Parathyroid adenoma (tissue), 2 donors: Measurements from ENCODE around the gene CYP21A2.

Experiments used
- H2AFZ ChIP-seq: fragments of 300-600 bp; sonication (generic); one replicate; pipeline ENCODE4 v1.7.0; 2017; ENCODE audit warnings: antibody characterized with exemption, mild to moderate bottlenecking
- H3K27ac ChIP-seq: fragments of 300-600 bp; sonication (generic); one replicate; pipeline ENCODE4 v1.7.0; 2017
- H3K27me3 ChIP-seq: fragments of 300-600 bp; sonication (generic); one replicate; pipeline ENCODE4 v1.7.0; 2017; ENCODE audit warnings: low read length; ENCODE audit not compliant: control insufficient read depth, insufficient read depth
- H3K36me3 ChIP-seq: fragments of 300-600 bp; sonication (generic); one replicate; pipeline ENCODE4 v1.7.0; 2017; ENCODE audit warnings: low read length; ENCODE audit not compliant: control insufficient read depth, insufficient read depth
- H3K4me1 ChIP-seq: fragments of 300-600 bp; sonication (generic); one replicate; pipeline ENCODE4 v1.7.0; 2017; ENCODE audit warnings: control low read depth
- H3K4me2 ChIP-seq: fragments of 300-600 bp; sonication (generic); one replicate; pipeline ENCODE4 v1.7.0; 2017; ENCODE audit warnings: low read length
- H3K4me3 ChIP-seq: fragments of 300-600 bp; sonication (generic); one replicate; pipeline ENCODE4 v1.7.0; 2017; ENCODE audit warnings: low read depth, low read length
- H3K79me2 ChIP-seq: fragments of 300-600 bp; sonication (generic); one replicate; pipeline ENCODE4 v1.7.0; 2017; ENCODE audit warnings: control low read depth
- H3K9ac ChIP-seq: fragments of 300-600 bp; sonication (generic); one replicate; pipeline ENCODE4 v1.7.0; 2017; ENCODE audit warnings: mild to moderate bottlenecking
- H3K9me3 ChIP-seq: fragments of 300-600 bp; sonication (generic); one replicate; pipeline ENCODE4 v1.7.0; 2017; ENCODE audit warnings: low read length; ENCODE audit not compliant: control insufficient read depth
- TF ChIP-seq, protein P1 (sequence below): fragments of 300-600 bp; sonication (generic); IDR thresholded peaks from one replicate; pipeline ENCODE4 v1.7.0; 2017; ENCODE audit warnings: antibody characterized with exemption, mild to moderate bottlenecking
- donor health status: primary hyperparathyroidism.

The CYP21A2 gene

DNA sequence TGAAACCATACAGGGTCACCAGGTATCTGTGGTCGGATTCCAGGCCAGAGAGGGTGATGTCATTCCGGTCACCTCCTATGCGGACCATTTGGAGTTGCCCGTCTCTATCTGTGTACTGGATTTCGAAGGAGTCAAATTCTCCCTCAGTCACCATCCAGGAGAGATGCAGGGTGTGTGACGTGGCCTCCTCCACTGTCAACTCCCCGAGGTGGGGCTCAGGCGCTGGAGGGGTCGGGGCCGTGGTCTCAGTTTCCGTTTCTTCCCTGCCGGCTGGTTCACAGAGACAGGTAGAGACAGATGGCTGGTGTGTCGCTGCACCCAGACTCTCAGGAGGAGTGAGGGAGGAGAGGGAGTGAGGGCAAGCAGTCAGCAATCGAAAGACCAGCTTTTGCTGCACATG, 30.7 kb downstream of the CYP21A2 start:
- no peaks in the 10 kb centered on the region for H3K79me2 ChIP-seq
- TF ChIP-seq, protein P1, sequence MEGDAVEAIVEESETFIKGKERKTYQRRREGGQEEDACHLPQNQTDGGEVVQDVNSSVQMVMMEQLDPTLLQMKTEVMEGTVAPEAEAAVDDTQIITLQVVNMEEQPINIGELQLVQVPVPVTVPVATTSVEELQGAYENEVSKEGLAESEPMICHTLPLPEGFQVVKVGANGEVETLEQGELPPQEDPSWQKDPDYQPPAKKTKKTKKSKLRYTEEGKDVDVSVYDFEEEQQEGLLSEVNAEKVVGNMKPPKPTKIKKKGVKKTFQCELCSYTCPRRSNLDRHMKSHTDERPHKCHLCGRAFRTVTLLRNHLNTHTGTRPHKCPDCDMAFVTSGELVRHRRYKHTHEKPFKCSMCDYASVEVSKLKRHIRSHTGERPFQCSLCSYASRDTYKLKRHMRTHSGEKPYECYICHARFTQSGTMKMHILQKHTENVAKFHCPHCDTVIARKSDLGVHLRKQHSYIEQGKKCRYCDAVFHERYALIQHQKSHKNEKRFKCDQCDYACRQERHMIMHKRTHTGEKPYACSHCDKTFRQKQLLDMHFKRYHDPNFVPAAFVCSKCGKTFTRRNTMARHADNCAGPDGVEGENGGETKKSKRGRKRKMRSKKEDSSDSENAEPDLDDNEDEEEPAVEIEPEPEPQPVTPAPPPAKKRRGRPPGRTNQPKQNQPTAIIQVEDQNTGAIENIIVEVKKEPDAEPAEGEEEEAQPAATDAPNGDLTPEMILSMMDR = no peak
- no peaks in the 10 kb centered on the region for H3K9me3 ChIP-seq
- no peaks in the 10 kb centered on the region for H3K27me3 ChIP-seq
- no peaks in the 10 kb centered on the region for H3K36me3 ChIP-seq
- no peak overlapping the region for H2AFZ ChIP-seq
- H3K9ac ChIP-seq = no peak overlapping the region
- H3K27ac ChIP-seq = no peak overlapping the region
- no peak overlapping the region for H3K4me2 ChIP-seq
- H3K4me1 ChIP-seq = no peaks in the 10 kb centered on the region
- H3K4me3 ChIP-seq = no peak overlapping the region

DNA sequence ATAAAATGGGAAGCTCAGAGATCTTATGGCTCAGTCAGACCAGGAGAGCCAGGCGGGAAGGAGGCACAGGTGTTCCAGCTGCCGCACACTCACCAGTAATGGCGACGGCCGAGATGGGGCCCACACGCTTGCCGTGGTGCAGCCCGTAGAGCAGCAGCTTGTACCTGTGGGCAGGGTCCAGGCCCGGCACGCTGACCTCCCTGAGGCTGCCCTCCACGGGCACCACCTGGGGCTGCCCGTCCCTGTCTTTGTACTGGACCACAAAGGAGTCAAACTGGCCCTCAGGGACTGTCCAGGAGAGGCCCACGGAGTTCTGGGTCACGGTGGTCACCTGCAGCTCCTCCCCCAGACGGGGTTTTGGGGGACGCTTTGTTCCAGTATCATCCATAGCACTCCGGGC, 31.2 kb downstream of the CYP21A2 start:
- Histone ChIP-seq H3K4me2 (no peak overlapping the region), H2AFZ (no peak overlapping the region), H3K4me3 (no peak overlapping the region), H3K27me3 (no peaks in the 10 kb centered on the region), H3K27ac (no peak overlapping the region), H3K9ac (no peak overlapping the region), H3K9me3 (no peaks in the 10 kb centered on the region), H3K79me2 (no peaks in the 10 kb centered on the region), H3K36me3 (no peaks in the 10 kb centered on the region), H3K4me1 (no peaks in the 10 kb centered on the region)
- TF ChIP-seq, protein P1 = no peak

DNA sequence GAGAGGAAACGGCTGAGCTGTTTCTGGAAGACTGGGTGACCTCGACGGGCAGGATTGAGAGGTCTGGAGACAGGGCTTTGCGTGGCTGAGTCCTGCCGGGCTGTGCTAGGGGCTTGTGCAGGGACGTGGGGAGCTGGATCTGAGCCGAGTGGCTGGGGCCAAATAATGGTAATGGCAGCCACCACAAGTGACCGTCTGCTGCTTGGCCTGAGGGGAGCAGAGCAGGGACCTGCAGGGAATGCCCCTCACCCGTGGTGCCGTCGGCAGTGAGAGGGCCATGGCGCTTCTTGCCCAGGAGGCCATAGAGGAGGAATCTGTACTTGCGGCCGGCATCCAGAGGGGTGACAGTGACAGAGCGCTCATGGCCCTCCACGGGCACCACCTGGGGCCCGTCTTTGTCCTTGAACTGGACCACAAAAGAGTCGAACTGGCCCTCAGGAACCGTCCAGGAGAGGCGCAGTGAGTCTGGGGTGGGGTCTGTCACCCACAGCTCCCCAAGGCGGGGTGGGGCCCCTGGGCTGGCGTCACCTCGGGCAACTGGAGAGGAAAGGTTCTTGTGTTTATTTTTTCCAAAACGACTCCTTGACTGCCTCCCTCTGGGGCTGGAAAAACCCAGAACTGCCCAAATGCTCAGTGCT, 31.8 kb downstream of the CYP21A2 start:
- no peaks in the 10 kb centered on the region for H3K36me3 ChIP-seq
- H3K4me1 ChIP-seq = no peaks in the 10 kb centered on the region
- no peak overlapping the region for H3K4me3 ChIP-seq
- no peak overlapping the region for H3K4me2 ChIP-seq
- no peaks in the 10 kb centered on the region for H3K27me3 ChIP-seq
- no peak overlapping the region for H3K27ac ChIP-seq
- H3K79me2 ChIP-seq = no peaks in the 10 kb centered on the region
- H2AFZ ChIP-seq = no peak overlapping the region
- no peaks in the 10 kb centered on the region for H3K9me3 ChIP-seq
- no peak overlapping the region for H3K9ac ChIP-seq
- TF ChIP-seq, protein P1 = no peak

DNA sequence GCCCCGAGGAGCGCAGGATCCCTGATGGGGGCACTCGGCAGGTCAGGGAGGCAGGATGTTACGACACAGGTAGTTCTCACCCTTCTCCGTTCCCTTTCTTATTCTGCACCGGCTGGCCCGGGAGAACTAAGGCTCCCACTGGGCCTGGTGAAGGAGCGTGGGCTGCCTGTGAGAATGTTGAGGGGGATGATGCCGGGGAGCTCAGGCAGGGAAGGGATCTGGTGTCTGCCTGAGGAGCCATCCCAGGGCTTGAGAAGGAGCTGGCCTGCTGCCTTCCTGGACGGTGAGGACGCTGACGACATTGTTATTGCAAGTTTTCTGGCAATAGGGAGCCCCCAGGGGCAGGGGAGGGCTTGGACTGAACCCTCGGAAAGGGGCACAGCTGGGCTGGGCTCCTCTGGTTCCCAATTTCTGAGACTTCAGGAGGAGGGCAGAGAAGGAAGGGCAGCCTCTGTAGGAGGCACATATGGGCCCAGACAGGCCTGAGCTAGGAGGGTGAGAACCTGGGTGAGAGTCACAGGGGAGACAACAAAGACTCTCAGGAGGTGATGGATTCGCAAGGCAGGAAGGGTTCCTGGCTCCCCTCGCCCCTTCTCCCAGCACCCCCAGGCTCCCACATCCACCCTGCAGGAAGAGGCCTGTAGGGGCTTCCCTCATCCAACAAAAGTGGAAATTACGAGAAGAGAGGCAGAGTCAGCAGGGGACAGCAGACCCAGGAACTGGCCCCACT, 32.8 kb downstream of the CYP21A2 start:
- H3K36me3 ChIP-seq = no peaks in the 10 kb centered on the region
- no peaks in the 10 kb centered on the region for H3K79me2 ChIP-seq
- no peak overlapping the region for H3K9ac ChIP-seq
- H3K27ac ChIP-seq = no peak overlapping the region
- no peak overlapping the region for H3K4me3 ChIP-seq
- no peaks in the 10 kb centered on the region for H3K4me1 ChIP-seq
- no peaks in the 10 kb centered on the region for H3K9me3 ChIP-seq
- TF ChIP-seq, protein P1 = no peak
- H3K27me3 ChIP-seq = no peaks in the 10 kb centered on the region
- no peak overlapping the region for H2AFZ ChIP-seq
- no peak overlapping the region for H3K4me2 ChIP-seq

DNA sequence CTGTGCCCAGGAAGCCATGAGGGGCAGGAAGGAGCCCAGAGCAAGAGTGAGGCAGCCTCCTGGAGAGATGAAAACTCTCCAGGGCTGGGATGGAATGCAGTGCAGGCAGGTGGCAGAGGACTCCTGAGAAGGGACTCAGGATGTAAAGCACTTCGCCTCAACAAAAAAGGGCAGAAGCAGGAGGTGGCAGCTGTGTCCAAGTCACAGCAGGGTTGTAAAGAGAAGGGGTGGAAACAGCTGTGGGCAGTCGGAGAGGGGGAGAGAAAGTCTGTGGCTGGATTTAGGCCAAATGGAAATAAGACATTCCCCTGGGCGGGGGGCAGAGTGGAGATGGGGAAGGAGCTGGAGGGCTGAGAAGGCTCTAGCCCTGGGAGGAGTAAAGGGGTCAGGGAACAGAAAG, 34.9 kb downstream of the CYP21A2 start:
- H3K9me3 ChIP-seq = no peaks in the 10 kb centered on the region
- no peaks in the 10 kb centered on the region for H3K4me1 ChIP-seq
- H3K4me2 ChIP-seq = no peak overlapping the region
- no peaks in the 10 kb centered on the region for H3K79me2 ChIP-seq
- H3K9ac ChIP-seq = no peak overlapping the region
- no peaks in the 10 kb centered on the region for H3K27me3 ChIP-seq
- no peak overlapping the region for H3K27ac ChIP-seq
- H3K4me3 ChIP-seq = no peak overlapping the region
- H3K36me3 ChIP-seq = no peaks in the 10 kb centered on the region
- no peak overlapping the region for H2AFZ ChIP-seq
- TF ChIP-seq, protein P1 = no peak
